K562 (cell line): ENCODE measurements around the gene AFF1. TPM values are rescaled to one million over a fixed set of nuclear protein-coding genes. Genes with fewer than 3 reads are reported as not detected.

Source experiments
- ATAC-seq: fragments of 200-7000 bp; cut with Tn5 transposase; 3 replicates; pipeline ENCODE4 v1.9.1; 2020; ENCODE audit warnings: moderate library complexity
- BruUV-seq: library from RNA; stranded (reverse); fragments of 400-500 nt; replicated peaks from 2 replicates; lab custom pipeline; 2021; lab: Mats Ljungman, UMichigan
- CTCF ChIA-PET: fragments of 300-600 bp; formaldehyde crosslinking; extraction: SDS; loops from one replicate; lab custom pipeline; 2021; ENCODE audit warnings: low intra/inter-chr PET ratio; lab: Yijun Ruan, JAX
- POLR2A ChIA-PET: fragments of 300-600, 350-650 bp; sonication (Branson Sonifier 250); formaldehyde crosslinking; extraction: SDS; loops from one replicate; lab custom pipeline; 2021; ENCODE audit warnings: antibody characterized with exemption, inconsistent platforms; lab: Yijun Ruan, JAX
- DNase-seq, 4 experiments: peaks; one replicate each; pipeline versions ENCODE4 v3.0.0 to v3.0.0-alpha.2; 2011 to 2018; ENCODE audit warnings: low spot score in 3 of 4, mixed read lengths in 3 of 4; ENCODE audit errors: extremely low read depth in 1 of 4
- FAIRE-seq: peaks from 2 replicates; lab custom pipeline; 2011; peaks lifted over from hg19 to GRCh38; lab: Jason Lieb, UNC
- H2AFZ ChIP-seq: 2 replicates; pipeline ENCODE4 v1.6.0; 2011; ENCODE audit warnings: low read depth, low read length, control low read depth, inconsistent platforms
- H3K27ac ChIP-seq: fragments of 200-600 bp; 3 replicates; pipeline ENCODE4 v1.8.0; 2011; ENCODE audit warnings: low read depth, mild to moderate bottlenecking, control low read depth, inconsistent platforms, low read length, moderate library complexity, mixed read lengths; ENCODE audit errors: extremely low read depth
- H3K27me3 ChIP-seq, 2 experiments: fragments of 300-600 bp in 1 of 2; 2 replicates in 1 of 2; 3 replicates in 1 of 2; pipeline versions ENCODE4 v1.6.0 to v1.8.0; 2011; ENCODE audit warnings: inconsistent platforms in 2 of 2, low read length in 2 of 2, mild to moderate bottlenecking in 1 of 2, mixed read lengths in 1 of 2, moderate library complexity in 1 of 2; ENCODE audit not compliant: control insufficient read depth in 2 of 2, insufficient read depth in 2 of 2
- H3K36me3 ChIP-seq: fragments of 300-600 bp; 3 replicates; pipeline ENCODE4 v1.8.0; 2011; ENCODE audit warnings: mild to moderate bottlenecking, low read length, inconsistent platforms; ENCODE audit not compliant: control insufficient read depth, insufficient read depth
- H3K4me1 ChIP-seq, 2 experiments: fragments of 200-600 bp in 1 of 2; replicated peaks in 1 of 2; 2 replicates in 1 of 2; 3 replicates in 1 of 2; pipeline versions ENCODE4 v1.5.1 to v1.8.0; 2011; ENCODE audit warnings: inconsistent platforms in 2 of 2, low read length in 2 of 2, mild to moderate bottlenecking in 1 of 2, mixed read lengths in 1 of 2, moderate library complexity in 1 of 2; ENCODE audit not compliant: control insufficient read depth in 2 of 2, insufficient read depth in 2 of 2
- H3K4me2 ChIP-seq: 2 replicates; pipeline ENCODE4 v1.6.1; 2011; ENCODE audit warnings: low read length, control low read depth, inconsistent platforms, mixed read lengths; ENCODE audit not compliant: insufficient read depth
- H3K4me3 ChIP-seq: fragments of 200-600 bp; sonication (generic), shearing (Covaris generic); 2 replicates; pipeline ENCODE4 v1.5.1; 2016; ENCODE audit warnings: control low read depth, inconsistent platforms
- H3K79me2 ChIP-seq: fragments of 200-600 bp; 3 replicates; pipeline ENCODE4 v1.8.0; 2011; ENCODE audit warnings: low read length, inconsistent platforms; ENCODE audit not compliant: control insufficient read depth, insufficient read depth
- H3K9ac ChIP-seq, 2 experiments: 2 replicates each; pipeline versions ENCODE4 v1.6.0 to v1.6.1; 2011; ENCODE audit warnings: low read depth in 2 of 2, low read length in 2 of 2, control low read depth in 1 of 2, inconsistent platforms in 1 of 2, mild to moderate bottlenecking in 1 of 2, mixed read lengths in 1 of 2; ENCODE audit not compliant: insufficient read depth in 1 of 2
- H3K9me1 ChIP-seq: one replicate; pipeline ENCODE4 v1.6.0; 2011; ENCODE audit warnings: inconsistent platforms, mild to moderate bottlenecking, low read length, moderate library complexity; ENCODE audit not compliant: control insufficient read depth, insufficient read depth
- H3K9me3 ChIP-seq: replicated peaks from 2 replicates; pipeline ENCODE4 v1.5.1; 2011; ENCODE audit warnings: low read depth, low read length, inconsistent platforms; ENCODE audit not compliant: control insufficient read depth, insufficient read depth
- H4K20me1 ChIP-seq: replicated peaks from 2 replicates; pipeline ENCODE4 v1.6.1; 2011; ENCODE audit warnings: low read length, inconsistent platforms, mixed read lengths; ENCODE audit not compliant: control insufficient read depth, insufficient read depth
- ETV6 ChIP-seq, 3 experiments: fragments of 150-350 bp in 1 of 3; sonication (generic) in 1 of 3; formaldehyde crosslinking in 1 of 3; IDR thresholded peaks; 2 replicates each; pipeline versions ENCODE4 v1.6.1 to v1.8.0; 2014 to 2022; ENCODE audit warnings: borderline replicate concordance in 2 of 3, low read depth in 2 of 3, antibody characterized with exemption in 1 of 3, low read length in 1 of 3, mild to moderate bottlenecking in 1 of 3, missing genetic modification reagents in 1 of 3
- ILF3 ChIP-seq: fragments of 450-650 bp; IDR thresholded peaks from 2 replicates; pipeline ENCODE4 v1.6.1; 2018; ENCODE audit warnings: antibody characterized with exemption, mild to moderate bottlenecking, moderate library complexity, borderline replicate concordance
- KLF16 ChIP-seq: IDR thresholded peaks from 2 replicates; pipeline ENCODE4 v1.6.1; 2016; ENCODE audit warnings: antibody characterized with exemption
- MAFF ChIP-seq: IDR thresholded peaks from 2 replicates; pipeline ENCODE4 v1.6.1; 2012; ENCODE audit warnings: low read length, improper control_type of control experiment
- MEIS2 ChIP-seq: fragments of 450-650 bp; IDR thresholded peaks from 2 replicates; pipeline ENCODE4 v1.6.1; 2014; ENCODE audit warnings: mild to moderate bottlenecking; ENCODE audit not compliant: partially characterized antibody
- MTF1 ChIP-seq: fragments of 250-450 bp; sonication (Bioruptor Pico); IDR thresholded peaks from 2 replicates; pipeline ENCODE4 v1.9.0; 2021; ENCODE audit warnings: moderate library complexity, mild to moderate bottlenecking, inconsistent platforms, borderline replicate concordance
- PHF8 ChIP-seq: fragments of 200-600 bp; sonication (generic); IDR thresholded peaks from 2 replicates; pipeline ENCODE4 v1.6.1; 2012; ENCODE audit warnings: mixed run types, mild to moderate bottlenecking, inconsistent platforms, low read length, moderate library complexity, borderline replicate concordance
- SIX5 ChIP-seq, 2 experiments: IDR thresholded peaks; 2 replicates each; pipeline ENCODE4 v1.6.1; 2011; ENCODE audit warnings: low read length in 2 of 2, borderline replicate concordance in 1 of 2, low read depth in 1 of 2, mild to moderate bottlenecking in 1 of 2, moderate library complexity in 1 of 2; ENCODE audit not compliant: insufficient read depth in 1 of 2
- SMARCC2 ChIP-seq: fragments of 450-650 bp; IDR thresholded peaks from 2 replicates; pipeline ENCODE4 v1.6.1; 2017; ENCODE audit warnings: antibody characterized with exemption, moderate library complexity, mild to moderate bottlenecking, low read depth
- ZFPM2 ChIP-seq: fragments of 250-450 bp; sonication (Bioruptor Pico); IDR thresholded peaks from 2 replicates; pipeline ENCODE4 v1.5.1; 2022; ENCODE audit warnings: mild to moderate bottlenecking
- ZNF282 ChIP-seq: sonication (generic); formaldehyde crosslinking; IDR thresholded peaks from 2 replicates; pipeline ENCODE4 v1.8.1; 2023; ENCODE audit warnings: missing genetic modification reagents
- ZNF561 ChIP-seq: fragments of 450-650 bp; formaldehyde crosslinking; conservative IDR thresholded peaks from 2 replicates; pipeline ENCODE4 v1.4.0; 2020; ENCODE audit warnings: mild to moderate bottlenecking, moderate library complexity
- WGBS: fragments of 100-300 bp; shearing (Covaris generic); methylation state at CpG from one replicate; pipeline ENCODE4 v1.1.6; 2016; ENCODE audit warnings: low coverage, mixed read lengths; ENCODE audit not compliant: insufficient coverage; ENCODE audit errors: missing lambda C conversion rate; 5-methylcytosine and 5-hydroxymethylcytosine counted together
- in situ Hi-C: fragments of 300-500 bp; cut with MboI; formaldehyde crosslinking; loops from 4 replicates; pipeline ENCODE4 v1.15.0; 2018; ENCODE audit warnings: inconsistent platforms, mixed read lengths
- intact Hi-C: fragments of 100-400 bp; cut with micrococcal nuclease; formaldehyde crosslinking; loops from 2 replicates; pipeline ENCODE4 v1.14.2; 2022
- polyA plus RNA-seq, 8 experiments: library from polyadenylated mRNA; depleted of rRNA in 4 of 8; stranded (reverse) in 5 of 8; unstranded in 3 of 8; fragments of >200 nt; fragmentation: Nextera tagmentation in 2 of 8; fragmentation: Illumina TruSeq in 1 of 8; extraction: Ambion mirVana in 2 of 8; extraction: Trizol in 1 of 8; gene quantifications; 2 replicates each; pipeline versions ENCODE4 v1.2.1 to v1.2.3, GENCODE V29; 2011 to 2014; ENCODE audit warnings: inconsistent platforms in 1 of 8, missing spikeins in 1 of 8
- total RNA-seq, 7 experiments: library from RNA; depleted of rRNA in 6 of 7; stranded (reverse); fragments of >200 nt in 6 of 7; fragmentation: Illumina TruSeq in 2 of 7; extraction: Trizol in 2 of 7; gene quantifications; 2 replicates each; pipeline versions ENCODE4 v1.2.1 to v1.2.3, GENCODE V29; 2011 to 2021; ENCODE audit warnings: low replicate concordance in 1 of 7
- TF ChIP-seq, protein P1 (sequence below): fragments of 450-650 bp; IDR thresholded peaks from 2 replicates; pipeline ENCODE4 v1.6.1; 2017; ENCODE audit warnings: mild to moderate bottlenecking, moderate library complexity
- TF ChIP-seq, protein P2 (sequence below): sonication (generic); formaldehyde crosslinking; IDR thresholded peaks from 2 replicates; pipeline ENCODE4 v1.9.0; 2022; ENCODE audit warnings: mild to moderate bottlenecking, missing genetic modification reagents
- TF ChIP-seq, protein P3 (sequence below): IDR thresholded peaks from 2 replicates; pipeline ENCODE4 v1.6.1; 2011; ENCODE audit not compliant: insufficient read length; ENCODE audit errors: extremely low read depth

Gene AFF1
- total and polyA plus RNA-seq, 9 of the 15 experiments (the other 6 are each of a cell fraction or from before 2014, with no cell fraction given), result 4.1 to 47.5 (median 17.2) TPM

DNA sequence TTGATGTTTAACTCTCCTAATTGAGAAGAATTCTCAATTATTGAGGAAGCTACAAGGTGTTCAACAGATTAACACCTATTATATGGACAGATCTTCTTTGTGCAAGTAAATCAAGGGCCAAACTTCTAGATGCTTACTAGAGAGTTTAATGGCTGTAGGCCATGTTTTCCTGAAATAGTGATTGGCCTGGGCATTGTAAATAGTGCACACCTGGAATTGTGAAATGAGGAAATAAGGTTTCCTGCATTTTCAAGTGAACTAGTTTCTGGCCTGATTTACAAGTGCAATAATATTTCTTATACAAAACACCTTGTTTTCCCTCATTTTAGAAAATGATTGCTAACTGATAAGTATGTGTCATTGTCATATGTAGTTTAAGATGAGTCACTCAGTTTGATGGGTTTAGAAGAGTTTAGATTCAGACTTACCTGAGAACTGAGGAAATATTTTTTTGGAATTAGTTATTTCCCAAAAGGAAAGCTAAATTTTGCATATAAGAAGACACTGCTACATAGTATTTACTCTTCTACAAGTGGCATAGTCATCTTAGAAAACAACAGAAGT, 21.2 kb downstream of the AFF1 start (continued):
- TF ChIP-seq, protein P1, sequence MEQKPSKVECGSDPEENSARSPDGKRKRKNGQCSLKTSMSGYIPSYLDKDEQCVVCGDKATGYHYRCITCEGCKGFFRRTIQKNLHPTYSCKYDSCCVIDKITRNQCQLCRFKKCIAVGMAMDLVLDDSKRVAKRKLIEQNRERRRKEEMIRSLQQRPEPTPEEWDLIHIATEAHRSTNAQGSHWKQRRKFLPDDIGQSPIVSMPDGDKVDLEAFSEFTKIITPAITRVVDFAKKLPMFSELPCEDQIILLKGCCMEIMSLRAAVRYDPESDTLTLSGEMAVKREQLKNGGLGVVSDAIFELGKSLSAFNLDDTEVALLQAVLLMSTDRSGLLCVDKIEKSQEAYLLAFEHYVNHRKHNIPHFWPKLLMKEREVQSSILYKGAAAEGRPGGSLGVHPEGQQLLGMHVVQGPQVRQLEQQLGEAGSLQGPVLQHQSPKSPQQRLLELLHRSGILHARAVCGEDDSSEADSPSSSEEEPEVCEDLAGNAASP, result no peak
- TF ChIP-seq ZFPM2 (CRISPR knock-in tag), result no peak
- no peak for TF ChIP-seq SMARCC2
- TF ChIP-seq, protein P2, sequence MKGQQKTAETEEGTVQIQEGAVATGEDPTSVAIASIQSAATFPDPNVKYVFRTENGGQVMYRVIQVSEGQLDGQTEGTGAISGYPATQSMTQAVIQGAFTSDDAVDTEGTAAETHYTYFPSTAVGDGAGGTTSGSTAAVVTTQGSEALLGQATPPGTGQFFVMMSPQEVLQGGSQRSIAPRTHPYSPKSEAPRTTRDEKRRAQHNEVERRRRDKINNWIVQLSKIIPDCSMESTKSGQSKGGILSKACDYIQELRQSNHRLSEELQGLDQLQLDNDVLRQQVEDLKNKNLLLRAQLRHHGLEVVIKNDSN (CRISPR knock-in tag), result no peak
- no peak for TF ChIP-seq ILF3
- no peak for TF ChIP-seq MTF1 (CRISPR knock-in tag)
- TF ChIP-seq MEIS2, result peak; percentile 21
- TF ChIP-seq, all 486 proteins: peak for 9

DNA sequence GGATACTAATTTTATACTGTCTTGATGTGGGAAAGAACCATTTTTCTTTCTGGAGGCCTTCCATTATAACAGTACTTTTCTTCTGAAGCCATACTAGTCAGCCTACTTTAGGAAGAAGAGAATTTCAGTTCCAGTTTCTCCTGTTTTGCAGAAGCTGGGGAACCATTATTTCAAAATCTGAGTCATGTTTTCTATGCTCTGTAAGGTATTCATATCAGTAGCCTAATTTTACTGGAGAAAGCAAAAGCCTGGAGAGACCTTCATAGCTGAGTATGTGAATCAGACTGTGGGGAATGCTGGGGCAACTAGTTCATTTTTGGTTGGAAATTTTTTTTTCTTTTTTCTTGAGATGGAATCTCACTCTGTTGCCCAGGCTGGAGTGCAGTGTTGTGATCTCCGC, 22.4 kb downstream of the AFF1 start:
- Histone ChIP-seq H3K4me2 (no peak overlapping the region), H3K27me3 (no peaks in the 10 kb centered on the region), H3K9ac (no peak overlapping the region), H3K4me1 (peaks cover 3 to 29% of the 10 kb centered on the region in 2 experiments; a peak in 4 of 5 replicates), H2AFZ (no peak overlapping the region), H3K36me3 (peaks cover 17% of the 10 kb centered on the region; the same call in 1 of the 3 replicates), H4K20me1 (no peaks in the 10 kb centered on the region), H3K9me1 (no peaks in the 10 kb centered on the region), H3K9me3 (no peaks in the 10 kb centered on the region), H3K27ac (no peak overlapping the region), H3K79me2 (peaks cover 62% of the 10 kb centered on the region), H3K4me3 (no peak overlapping the region)
- WGBS, result 100% methylated on average over 1 of the region's 1 CpG
- ChIA-PET CTCF (no interaction called here), POLR2A (no interaction called here)
- intact Hi-C loops (no loop called here), in situ Hi-C loops (no loop called here)
- ATAC-seq, result no peak
- no peak for FAIRE-seq
- no TSS peak for BruUV-seq
- no peak for DNase-seq
- TF ChIP-seq MAFF (no peak), KLF16 (no peak), ETV6 (IDR thresholded peaks at IDR 0.05; ENCODE audit: borderline replicate concordance in 1 of 2, low read depth in 2 of 2, low read length in 1 of 2) (no peak), ETV6 (CRISPR knock-in tag; IDR thresholded peaks at IDR 0.05; ENCODE audit: borderline replicate concordance) (no peak), ZNF561 (CRISPR knock-in tag) (no peak), ZNF282 (CRISPR knock-in tag) (no peak), SIX5 (IDR thresholded peaks at IDR 0.05; ENCODE audit: borderline replicate concordance in 1 of 2, insufficient read depth in 1 of 2, low read depth in 1 of 2, low read length in 2 of 2) (no peak), PHF8 (no peak)
- TF ChIP-seq, protein P3, sequence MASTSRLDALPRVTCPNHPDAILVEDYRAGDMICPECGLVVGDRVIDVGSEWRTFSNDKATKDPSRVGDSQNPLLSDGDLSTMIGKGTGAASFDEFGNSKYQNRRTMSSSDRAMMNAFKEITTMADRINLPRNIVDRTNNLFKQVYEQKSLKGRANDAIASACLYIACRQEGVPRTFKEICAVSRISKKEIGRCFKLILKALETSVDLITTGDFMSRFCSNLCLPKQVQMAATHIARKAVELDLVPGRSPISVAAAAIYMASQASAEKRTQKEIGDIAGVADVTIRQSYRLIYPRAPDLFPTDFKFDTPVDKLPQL, result no peak
